ENCODE data around the gene HUNK. TPM values are rescaled to one million over a fixed set of nuclear protein-coding genes. Genes with fewer than 3 reads are reported as not detected.
"Not testable (repeated sequence)": the region's sequence is repeated elsewhere in the genome, so short reads cannot be mapped to it uniquely, and the experiment has no call there.

HUNK gene
- polyA plus RNA-seq, 1 donor (not counting 4 experiments of a cell fraction or from before 2014, with no cell fraction given) = 0.03 TPM

- dilution Hi-C loops (cut with MboI; ENCODE audit: extremely low pct_ligation_motif_present, low sequenced_read_pairs) = no loop called here
- Histone ChIP-seq H3K9me3 (ENCODE audit: control insufficient read depth, low read depth, low read length) (no peaks in the 10 kb centered on the region), H3K9me1 (ENCODE audit: control insufficient read depth, extremely low read depth, insufficient read depth, low read length) (no peaks in the 10 kb centered on the region), H3K27me3 (ENCODE audit: control insufficient read depth, extremely low read depth, insufficient read depth, low read length) (no peaks in the 10 kb centered on the region), H2AFZ (ENCODE audit: control insufficient read depth, low read length) (no peak overlapping the region), H3K9ac (ENCODE audit: control insufficient read depth, extremely low read depth, insufficient read depth, low read length) (no peak overlapping the region), H3K4me1 (ENCODE audit: control insufficient read depth, extremely low read depth, insufficient read depth, low read length) (no peaks in the 10 kb centered on the region), H3K4me3 (ENCODE audit: control insufficient read depth in 2 of 3, extremely low read depth in 1 of 3, insufficient read depth in 2 of 3, low read depth in 1 of 3, low read length in 3 of 3) (no peak overlapping the region), H3K36me3 (ENCODE audit: control insufficient read depth in 2 of 2, extremely low read depth in 1 of 2, insufficient read depth in 2 of 2, low read length in 2 of 2) (no peaks in the 10 kb centered on the region), H4K20me1 (ENCODE audit: control insufficient read depth, extremely low read depth, insufficient read depth, low read length) (no peaks in the 10 kb centered on the region), H3K27ac (ENCODE audit: control insufficient read depth, insufficient read depth, low read length) (no peak overlapping the region), H3K79me2 (ENCODE audit: control insufficient read depth, insufficient read depth, low read length) (no peaks in the 10 kb centered on the region), H3K4me2 (ENCODE audit: control insufficient read depth, extremely low read depth, insufficient read depth, low read depth, low read length) (no peak overlapping the region)
- no peak for FAIRE-seq
- no peak for TF ChIP-seq EZH2 (IDR thresholded peaks at IDR 0.05; ENCODE audit: low read length)
- no peak for TF ChIP-seq CTCF (optimal IDR thresholded peaks at IDR 0.05 in 1 of 3, IDR thresholded peaks at IDR 0.05 in 1 of 3, conservative IDR thresholded peaks at IDR 0.05 in 1 of 3; ENCODE audit: extremely low read depth in 1 of 3, insufficient read depth in 2 of 3, low read length in 3 of 3)
- no peak for DNase-seq (ENCODE audit: low read depth, low spot score)
Observed at GRCh38 chr21:31855180-31855579, 17.6 kb upstream of the HUNK start.

- Histone ChIP-seq H3K79me2 (ENCODE audit: control insufficient read depth, insufficient read depth, low read length) (no peaks in the 10 kb centered on the region), H3K36me3 (ENCODE audit: control insufficient read depth in 2 of 2, extremely low read depth in 1 of 2, insufficient read depth in 2 of 2, low read length in 2 of 2) (no peaks in the 10 kb centered on the region), H3K27me3 (ENCODE audit: control insufficient read depth, extremely low read depth, insufficient read depth, low read length) (no peaks in the 10 kb centered on the region), H3K9me3 (ENCODE audit: control insufficient read depth, low read depth, low read length) (no peaks in the 10 kb centered on the region), H3K4me3 (ENCODE audit: control insufficient read depth in 2 of 3, extremely low read depth in 1 of 3, insufficient read depth in 2 of 3, low read depth in 1 of 3, low read length in 3 of 3) (no peak overlapping the region), H3K4me1 (ENCODE audit: control insufficient read depth, extremely low read depth, insufficient read depth, low read length) (no peaks in the 10 kb centered on the region), H3K27ac (ENCODE audit: control insufficient read depth, insufficient read depth, low read length) (no peak overlapping the region), H3K9ac (ENCODE audit: control insufficient read depth, extremely low read depth, insufficient read depth, low read length) (no peak overlapping the region), H3K9me1 (ENCODE audit: control insufficient read depth, extremely low read depth, insufficient read depth, low read length) (no peaks in the 10 kb centered on the region), H3K4me2 (ENCODE audit: control insufficient read depth, extremely low read depth, insufficient read depth, low read depth, low read length) (no peak overlapping the region), H2AFZ (ENCODE audit: control insufficient read depth, low read length) (no peak overlapping the region), H4K20me1 (ENCODE audit: control insufficient read depth, extremely low read depth, insufficient read depth, low read length) (no peaks in the 10 kb centered on the region)
- TF ChIP-seq EZH2 (IDR thresholded peaks at IDR 0.05; ENCODE audit: low read length) (no peak), CTCF (optimal IDR thresholded peaks at IDR 0.05 in 1 of 3, IDR thresholded peaks at IDR 0.05 in 1 of 3, conservative IDR thresholded peaks at IDR 0.05 in 1 of 3; ENCODE audit: extremely low read depth in 1 of 3, insufficient read depth in 2 of 3, low read length in 3 of 3) (no peak)
- no peak for DNase-seq (ENCODE audit: low read depth, low spot score)
- dilution Hi-C loops (cut with MboI; ENCODE audit: extremely low pct_ligation_motif_present, low sequenced_read_pairs) = no loop called here
- FAIRE-seq = no peak
Observed at GRCh38 chr21:31857096-31857495, 15.7 kb upstream of the HUNK start.

- H3K27ac ChIP-seq (ENCODE audit: control insufficient read depth, insufficient read depth, low read length); H3K36me3 ChIP-seq (ENCODE audit: control insufficient read depth in 2 of 2, extremely low read depth in 1 of 2, insufficient read depth in 2 of 2, low read length in 2 of 2); H4K20me1 ChIP-seq (ENCODE audit: control insufficient read depth, extremely low read depth, insufficient read depth, low read length); H3K4me1 ChIP-seq (ENCODE audit: control insufficient read depth, extremely low read depth, insufficient read depth, low read length); FAIRE-seq; H3K9ac ChIP-seq (ENCODE audit: control insufficient read depth, extremely low read depth, insufficient read depth, low read length); H3K9me3 ChIP-seq (ENCODE audit: control insufficient read depth, low read depth, low read length); H2AFZ ChIP-seq (ENCODE audit: control insufficient read depth, low read length); DNase-seq (ENCODE audit: low read depth, low spot score); H3K9me1 ChIP-seq (ENCODE audit: control insufficient read depth, extremely low read depth, insufficient read depth, low read length); H3K27me3 ChIP-seq (ENCODE audit: control insufficient read depth, extremely low read depth, insufficient read depth, low read length); H3K4me2 ChIP-seq (ENCODE audit: control insufficient read depth, extremely low read depth, insufficient read depth, low read depth, low read length); H3K4me3 ChIP-seq (ENCODE audit: control insufficient read depth in 2 of 3, extremely low read depth in 1 of 3, insufficient read depth in 2 of 3, low read depth in 1 of 3, low read length in 3 of 3); dilution Hi-C loops (cut with MboI; ENCODE audit: extremely low pct_ligation_motif_present, low sequenced_read_pairs); H3K79me2 ChIP-seq (ENCODE audit: control insufficient read depth, insufficient read depth, low read length): not testable (repeated sequence)
Observed at GRCh38 chr21:31857631-31858030, 15.2 kb upstream of the HUNK start.
